DOHH2 (cell line): ENCODE measurements around the gene MAP4K1.

ENCODE experiments used
- H3F3A ChIP-seq: fragments of 200-600 bp; sonication (generic), shearing (Covaris generic); 2 replicates; pipeline ENCODE4 v1.6.0; 2016; ENCODE audit warnings: antibody characterized with exemption, mild to moderate bottlenecking; ENCODE audit not compliant: control insufficient read depth, insufficient read depth
- H3K27ac ChIP-seq: fragments of 200-600 bp; sonication (generic); 2 replicates; pipeline ENCODE4 v1.5.1; 2014; ENCODE audit warnings: low read depth, mild to moderate bottlenecking, low read length, moderate library complexity
- H3K27me3 ChIP-seq: fragments of 200-600 bp; sonication (generic); 2 replicates; pipeline ENCODE4 v1.6.1; 2014; ENCODE audit warnings: mild to moderate bottlenecking, low read length, mixed read lengths; ENCODE audit not compliant: control insufficient read depth
- H3K36me3 ChIP-seq: fragments of 200-600 bp; sonication (generic); 2 replicates; pipeline ENCODE4 v1.6.1; 2014; ENCODE audit warnings: mild to moderate bottlenecking, low read length, moderate library complexity, mixed read lengths; ENCODE audit not compliant: control insufficient read depth
- H3K4me1 ChIP-seq: fragments of 200-600 bp; sonication (generic); 2 replicates; pipeline ENCODE4 v1.6.1; 2014; ENCODE audit warnings: mild to moderate bottlenecking, low read length, mixed read lengths; ENCODE audit not compliant: control insufficient read depth
- H3K4me2 ChIP-seq: fragments of 200-600 bp; sonication (generic); 2 replicates; pipeline ENCODE4 v1.6.0; 2014; ENCODE audit warnings: mild to moderate bottlenecking, low read length, moderate library complexity
- H3K4me3 ChIP-seq: fragments of 200-600 bp; sonication (generic); 2 replicates; pipeline ENCODE4 v1.5.1; 2014; ENCODE audit warnings: mild to moderate bottlenecking, low read length, mixed read lengths
- H3K79me2 ChIP-seq: fragments of 200-600 bp; sonication (generic); 2 replicates; pipeline ENCODE4 v1.6.1; 2014; ENCODE audit warnings: mild to moderate bottlenecking, low read length, mixed read lengths; ENCODE audit not compliant: control insufficient read depth
- H3K9me2 ChIP-seq: fragments of 200-600 bp; sonication (generic); replicated peaks from 2 replicates; pipeline ENCODE4 v1.6.1; 2014; ENCODE audit warnings: mild to moderate bottlenecking, low read length, mixed read lengths; ENCODE audit not compliant: control insufficient read depth
- H3K9me3 ChIP-seq: fragments of 200-600 bp; sonication (generic); 2 replicates; pipeline ENCODE4 v1.6.1; 2014; ENCODE audit warnings: antibody characterized with exemption, low read length, mixed read lengths; ENCODE audit not compliant: control insufficient read depth, insufficient read depth
- H4K20me1 ChIP-seq: fragments of 200-600 bp; sonication (generic); 2 replicates; pipeline ENCODE4 v1.6.0; 2014; ENCODE audit warnings: low read depth, mild to moderate bottlenecking, antibody characterized with exemption, low read length, moderate library complexity; ENCODE audit not compliant: control insufficient read depth, insufficient read depth
- EZH2phosphoT487 ChIP-seq: fragments of 200-600 bp; sonication (generic); IDR thresholded peaks from 2 replicates; pipeline ENCODE4 v1.6.1; 2017; ENCODE audit warnings: borderline replicate concordance, mild to moderate bottlenecking, antibody characterized with exemption, low read length, moderate library complexity, mixed read lengths
- TF ChIP-seq, protein P1 (sequence below): fragments of 200-600 bp; sonication (generic); IDR thresholded peaks from one replicate; pipeline ENCODE4 v1.5.1; 2014; ENCODE audit warnings: antibody characterized with exemption, mild to moderate bottlenecking, low read depth, low read length; ENCODE audit not compliant: poor library complexity, severe bottlenecking

Gene MAP4K1

DNA sequence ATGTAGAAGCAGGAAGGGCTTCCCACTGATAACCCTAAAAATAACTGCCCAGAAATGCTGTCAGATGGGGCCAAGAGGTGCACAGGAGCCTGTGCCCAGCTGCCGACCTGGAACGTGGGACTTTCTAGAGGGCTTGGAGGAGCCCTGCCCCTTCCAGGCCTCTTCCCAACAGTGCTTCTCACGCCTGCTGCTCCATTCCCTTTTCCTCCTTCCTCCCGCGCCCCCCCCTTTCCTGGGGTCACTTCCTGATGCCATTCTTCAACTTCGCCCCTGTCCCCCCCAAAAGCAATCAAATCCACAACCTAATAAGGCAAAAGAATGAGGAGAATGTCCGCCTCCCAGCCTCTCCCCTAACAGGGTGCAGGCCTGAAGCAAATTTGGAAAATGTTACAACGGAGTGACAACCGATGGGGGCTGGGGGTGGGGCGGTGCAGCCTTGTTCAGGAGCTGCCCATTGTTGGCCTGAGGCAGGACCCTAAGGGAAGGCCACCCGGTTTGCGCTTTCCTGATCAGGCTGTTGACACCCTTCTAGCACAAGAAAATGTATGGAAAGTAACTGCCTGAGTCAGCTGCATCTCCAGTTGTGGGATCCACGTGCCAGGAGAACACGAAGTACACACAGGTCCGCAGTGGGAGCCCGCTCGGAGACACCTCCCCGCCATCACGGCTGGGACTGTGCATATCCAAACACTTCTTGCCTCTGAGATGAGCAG lies 48.4 kb upstream of the MAP4K1 start:
- peaks cover 6% of the 10 kb centered on the region; the same call in 1 of the 2 replicates for H3F3A ChIP-seq
- no peaks in the 10 kb centered on the region for H3K9me3 ChIP-seq
- H3K9me2 ChIP-seq, result no peaks in the 10 kb centered on the region
- peak overlapping the region; percentile 81 for H3K27ac ChIP-seq
- peaks cover 27% of the 10 kb centered on the region for H4K20me1 ChIP-seq
- H3K4me1 ChIP-seq, result peaks cover 61% of the 10 kb centered on the region
- peak overlapping the region; percentile 86 for H3K4me2 ChIP-seq
- H3K79me2 ChIP-seq, result peaks cover 96% of the 10 kb centered on the region
- peak overlapping the region; percentile 67 for H3K4me3 ChIP-seq
- no peak for TF ChIP-seq EZH2phosphoT487
- H3K36me3 ChIP-seq, result peaks cover 17% of the 10 kb centered on the region
- H3K27me3 ChIP-seq, result no peaks in the 10 kb centered on the region

DNA sequence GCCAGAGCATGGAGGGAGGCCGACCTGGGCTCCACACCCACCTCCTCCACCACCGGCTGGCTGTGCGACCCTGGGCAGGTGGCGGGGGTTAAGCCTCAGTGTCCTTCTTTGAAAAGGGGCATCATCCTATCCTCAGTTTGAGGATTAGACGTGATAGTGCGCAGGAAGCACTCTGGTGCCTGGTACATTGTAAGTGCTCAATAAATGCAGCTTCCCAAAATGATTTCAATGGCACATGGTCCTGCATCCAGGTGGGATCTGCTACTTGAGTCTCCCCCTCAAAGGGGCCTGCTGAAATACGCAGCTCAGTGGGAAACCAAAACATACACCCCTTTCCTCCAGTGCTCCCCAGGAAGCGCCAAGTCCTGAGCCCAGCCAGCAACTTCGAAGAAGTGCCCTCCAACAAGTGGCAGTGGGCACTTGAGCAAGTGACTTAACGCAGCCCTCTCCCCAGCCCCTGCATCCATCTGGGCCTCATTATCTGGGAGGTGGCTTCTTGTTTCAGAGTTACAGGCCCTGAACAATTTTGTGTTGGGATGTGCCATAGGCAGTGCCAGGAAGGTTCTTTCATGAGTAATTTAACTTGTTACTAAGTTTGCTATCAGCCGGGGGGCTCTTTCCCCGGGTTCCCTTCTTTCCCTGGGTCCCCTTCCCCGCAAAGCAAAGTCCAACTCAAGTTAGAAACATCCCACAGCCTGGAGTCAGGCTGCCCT lies 47.6 kb upstream of the MAP4K1 start:
- H3K79me2 ChIP-seq, result peaks cover 97% of the 10 kb centered on the region
- H3K4me2 ChIP-seq, result peak overlapping the region; percentile 86
- TF ChIP-seq EZH2phosphoT487, result no peak
- H4K20me1 ChIP-seq, result peaks cover 27% of the 10 kb centered on the region
- no peaks in the 10 kb centered on the region for H3K9me2 ChIP-seq
- H3F3A ChIP-seq, result peaks cover 6% of the 10 kb centered on the region; the same call in 1 of the 2 replicates
- H3K27ac ChIP-seq, result peak overlapping the region; percentile 81; the same call in 1 of the 2 replicates
- H3K36me3 ChIP-seq, result peaks cover 17% of the 10 kb centered on the region
- H3K4me3 ChIP-seq, result peak overlapping the region; percentile 67; the same call in 1 of the 2 replicates
- no peaks in the 10 kb centered on the region for H3K9me3 ChIP-seq
- no peaks in the 10 kb centered on the region for H3K27me3 ChIP-seq
- H3K4me1 ChIP-seq, result peaks cover 61% of the 10 kb centered on the region

DNA sequence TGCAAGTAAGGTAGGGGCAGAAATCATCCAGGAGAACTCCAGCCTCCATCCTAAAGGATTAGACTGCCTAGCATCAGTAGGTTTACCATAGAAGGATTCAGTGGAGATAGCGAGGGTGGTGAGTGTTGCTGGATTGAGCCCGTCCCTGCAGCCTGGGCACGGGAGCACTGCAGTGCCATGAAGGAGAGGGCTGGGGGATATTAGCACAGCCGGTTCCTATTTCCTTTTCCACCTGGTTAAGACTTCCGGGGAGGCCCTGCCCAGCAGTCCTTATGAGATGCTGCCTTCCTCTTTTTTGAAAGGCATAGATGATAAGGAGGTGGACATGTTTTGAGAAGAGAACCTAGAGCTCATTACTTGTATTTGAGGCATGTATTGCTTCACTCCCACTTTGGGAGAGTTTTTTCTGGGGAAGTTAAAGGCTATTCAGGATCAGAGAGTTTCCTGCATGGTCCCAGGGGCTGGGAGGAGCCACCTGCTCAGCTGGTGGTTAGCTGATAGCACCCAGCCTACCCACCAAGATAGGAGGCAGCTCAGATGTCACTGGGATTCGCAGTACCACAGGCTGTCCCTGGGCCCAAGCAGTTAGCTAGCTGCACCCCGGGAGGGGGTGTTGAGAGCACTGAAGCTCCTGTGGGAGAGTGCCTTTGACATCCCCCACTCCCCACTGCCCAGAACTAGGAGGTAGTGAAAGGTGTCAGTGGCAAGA lies 46.9 kb upstream of the MAP4K1 start:
- Histone ChIP-seq H3K4me3 (peak overlapping the region; percentile 16; the same call in 1 of the 2 replicates), H3K27me3 (no peaks in the 10 kb centered on the region), H3K9me2 (no peaks in the 10 kb centered on the region), H3K27ac (no peak overlapping the region; the same call in 1 of the 2 replicates), H3K79me2 (peaks cover 97% of the 10 kb centered on the region), H3F3A (peaks cover 6% of the 10 kb centered on the region; the same call in 1 of the 2 replicates), H3K4me2 (peak overlapping the region; percentile 86), H3K36me3 (peaks cover 11% of the 10 kb centered on the region), H3K9me3 (no peaks in the 10 kb centered on the region), H3K4me1 (peaks cover 61% of the 10 kb centered on the region), H4K20me1 (peaks cover 27% of the 10 kb centered on the region)
- TF ChIP-seq, protein P1, sequence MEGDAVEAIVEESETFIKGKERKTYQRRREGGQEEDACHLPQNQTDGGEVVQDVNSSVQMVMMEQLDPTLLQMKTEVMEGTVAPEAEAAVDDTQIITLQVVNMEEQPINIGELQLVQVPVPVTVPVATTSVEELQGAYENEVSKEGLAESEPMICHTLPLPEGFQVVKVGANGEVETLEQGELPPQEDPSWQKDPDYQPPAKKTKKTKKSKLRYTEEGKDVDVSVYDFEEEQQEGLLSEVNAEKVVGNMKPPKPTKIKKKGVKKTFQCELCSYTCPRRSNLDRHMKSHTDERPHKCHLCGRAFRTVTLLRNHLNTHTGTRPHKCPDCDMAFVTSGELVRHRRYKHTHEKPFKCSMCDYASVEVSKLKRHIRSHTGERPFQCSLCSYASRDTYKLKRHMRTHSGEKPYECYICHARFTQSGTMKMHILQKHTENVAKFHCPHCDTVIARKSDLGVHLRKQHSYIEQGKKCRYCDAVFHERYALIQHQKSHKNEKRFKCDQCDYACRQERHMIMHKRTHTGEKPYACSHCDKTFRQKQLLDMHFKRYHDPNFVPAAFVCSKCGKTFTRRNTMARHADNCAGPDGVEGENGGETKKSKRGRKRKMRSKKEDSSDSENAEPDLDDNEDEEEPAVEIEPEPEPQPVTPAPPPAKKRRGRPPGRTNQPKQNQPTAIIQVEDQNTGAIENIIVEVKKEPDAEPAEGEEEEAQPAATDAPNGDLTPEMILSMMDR, result no peak

DNA sequence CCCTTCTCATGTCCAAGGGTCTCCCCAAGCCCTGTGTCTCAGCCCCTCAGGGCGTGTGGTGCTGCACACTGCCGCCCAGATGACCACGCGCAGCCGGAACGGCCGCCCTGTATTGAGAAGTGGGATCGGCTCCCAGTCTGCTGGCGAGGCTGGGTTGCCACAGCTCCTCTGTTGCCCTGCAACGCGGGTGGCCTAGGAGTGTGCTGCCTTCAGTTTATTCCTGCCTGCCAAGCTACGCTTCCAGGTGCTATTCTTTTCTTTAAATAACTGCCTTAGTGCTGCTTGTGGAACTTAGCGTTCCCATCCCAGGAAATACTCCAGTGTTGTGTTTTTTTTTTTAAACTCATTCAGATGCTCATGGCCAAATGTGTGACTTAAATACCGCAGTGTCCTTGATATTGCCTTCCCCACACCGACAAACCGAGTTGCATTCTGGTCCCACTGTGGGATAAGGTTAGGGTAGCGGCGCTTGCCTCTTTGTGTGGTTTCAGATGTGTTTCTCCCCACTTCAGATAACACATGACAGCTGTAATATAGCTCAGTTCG lies 46.3 kb upstream of the MAP4K1 start:
- Histone ChIP-seq H3F3A (peaks cover 6% of the 10 kb centered on the region; the same call in 1 of the 2 replicates), H3K4me1 (peaks cover 61% of the 10 kb centered on the region), H4K20me1 (peaks cover 27% of the 10 kb centered on the region), H3K27ac (no peak overlapping the region; the same call in 1 of the 2 replicates), H3K27me3 (no peaks in the 10 kb centered on the region), H3K9me3 (no peaks in the 10 kb centered on the region), H3K9me2 (no peaks in the 10 kb centered on the region), H3K79me2 (peaks cover 97% of the 10 kb centered on the region), H3K4me2 (peak overlapping the region; percentile 86), H3K36me3 (peaks cover 14% of the 10 kb centered on the region), H3K4me3 (peak overlapping the region; percentile 16; the same call in 1 of the 2 replicates)
- no peak for TF ChIP-seq EZH2phosphoT487
- TF ChIP-seq, protein P1, result no peak
